HCEC 1CT (cell line): ENCODE results near the gene ZNF865.

Source experiments
- DNase-seq: peaks from one replicate; pipeline ENCODE4 v3.0.0-alpha.2; 2017

Gene ZNF865

GRCh38 chr19:55609326-55609725, 3.9 kb downstream of the ZNF865 start:
- no peak for DNase-seq

DNA sequence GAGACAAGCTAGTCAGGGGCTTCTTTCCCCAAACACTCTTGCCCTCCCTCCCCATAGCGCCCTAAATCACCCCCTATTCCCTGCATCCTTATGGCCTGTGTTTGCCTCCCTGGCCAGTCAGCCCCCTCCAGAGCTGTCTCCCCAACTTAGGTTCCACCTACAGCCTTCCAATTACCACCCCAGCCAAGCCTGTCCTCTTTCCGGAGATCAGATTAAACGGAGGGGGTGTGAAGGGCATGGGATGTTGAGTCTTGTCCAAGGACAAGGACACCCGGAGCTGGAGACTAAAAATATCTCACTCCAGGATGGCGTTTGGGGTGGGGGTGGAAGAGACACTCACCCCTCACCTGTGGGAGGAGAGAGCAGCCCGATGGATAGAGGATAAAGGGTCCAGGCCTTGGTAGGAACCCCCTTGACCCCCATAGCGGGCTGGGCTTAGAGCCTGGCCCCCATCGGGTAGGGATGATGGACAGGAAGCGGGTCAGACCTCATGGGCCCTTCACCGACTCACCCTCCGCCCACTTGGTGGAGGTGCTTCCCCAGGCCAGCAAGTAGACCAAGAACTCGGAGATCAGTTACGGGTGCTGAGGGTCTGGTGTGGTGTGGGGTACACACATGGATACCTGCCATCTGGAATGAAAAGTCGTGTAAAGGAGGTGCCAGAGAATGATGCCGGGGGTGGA, 6.0 kb downstream of the ZNF865 start:
- no peak for DNase-seq

DNA sequence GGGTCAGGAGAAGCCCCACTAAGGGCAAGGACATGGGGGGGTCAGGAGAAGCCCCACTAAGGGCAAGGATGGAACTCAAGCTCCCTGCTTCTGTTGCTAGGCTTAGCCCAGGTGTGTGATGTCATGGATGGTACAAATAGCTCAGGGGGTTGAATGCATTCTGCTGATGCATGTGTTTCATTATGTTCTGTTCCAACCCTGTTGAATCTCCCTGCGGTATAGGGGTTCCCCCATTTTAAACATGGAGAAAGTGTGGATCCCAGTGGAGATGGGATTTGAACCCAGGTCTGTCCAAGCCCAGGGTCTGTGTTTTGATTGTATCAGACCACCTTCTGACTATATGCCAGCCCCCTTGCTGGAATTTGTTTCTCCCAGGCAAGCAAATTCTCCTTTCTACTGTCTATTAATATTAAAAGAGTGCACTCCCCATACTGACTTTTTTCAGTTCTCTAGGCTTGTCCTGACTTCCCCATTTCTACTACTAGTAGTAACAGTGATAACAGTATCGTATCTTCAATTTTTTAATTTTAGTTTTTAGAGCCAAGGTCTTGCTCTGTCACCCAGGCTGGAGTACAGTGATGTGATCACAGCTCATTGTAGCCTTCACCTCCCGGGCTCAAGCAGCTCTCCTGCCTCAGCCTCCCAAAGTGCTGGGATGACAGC, 6.7 kb downstream of the ZNF865 start:
- DNase-seq = no peak

DNA sequence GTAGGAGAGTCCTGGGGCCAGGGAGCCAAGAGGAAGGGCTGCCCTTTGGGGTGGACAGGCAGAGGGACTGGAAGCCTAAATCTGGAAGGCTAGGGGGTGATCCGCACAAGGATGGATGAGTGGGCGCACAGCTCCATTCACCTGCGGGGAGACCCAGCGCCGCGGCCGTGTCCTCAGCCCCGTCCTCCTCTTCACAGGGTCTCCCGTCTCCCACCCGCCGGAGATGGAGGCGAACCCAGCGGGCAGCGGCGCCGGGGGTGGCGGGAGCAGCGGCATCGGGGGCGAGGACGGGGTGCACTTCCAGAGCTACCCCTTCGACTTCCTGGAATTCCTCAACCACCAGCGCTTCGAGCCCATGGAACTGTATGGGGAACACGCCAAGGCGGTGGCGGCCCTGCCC, 7.9 kb downstream of the ZNF865 start:
- DNase-seq = no peak

DNA sequence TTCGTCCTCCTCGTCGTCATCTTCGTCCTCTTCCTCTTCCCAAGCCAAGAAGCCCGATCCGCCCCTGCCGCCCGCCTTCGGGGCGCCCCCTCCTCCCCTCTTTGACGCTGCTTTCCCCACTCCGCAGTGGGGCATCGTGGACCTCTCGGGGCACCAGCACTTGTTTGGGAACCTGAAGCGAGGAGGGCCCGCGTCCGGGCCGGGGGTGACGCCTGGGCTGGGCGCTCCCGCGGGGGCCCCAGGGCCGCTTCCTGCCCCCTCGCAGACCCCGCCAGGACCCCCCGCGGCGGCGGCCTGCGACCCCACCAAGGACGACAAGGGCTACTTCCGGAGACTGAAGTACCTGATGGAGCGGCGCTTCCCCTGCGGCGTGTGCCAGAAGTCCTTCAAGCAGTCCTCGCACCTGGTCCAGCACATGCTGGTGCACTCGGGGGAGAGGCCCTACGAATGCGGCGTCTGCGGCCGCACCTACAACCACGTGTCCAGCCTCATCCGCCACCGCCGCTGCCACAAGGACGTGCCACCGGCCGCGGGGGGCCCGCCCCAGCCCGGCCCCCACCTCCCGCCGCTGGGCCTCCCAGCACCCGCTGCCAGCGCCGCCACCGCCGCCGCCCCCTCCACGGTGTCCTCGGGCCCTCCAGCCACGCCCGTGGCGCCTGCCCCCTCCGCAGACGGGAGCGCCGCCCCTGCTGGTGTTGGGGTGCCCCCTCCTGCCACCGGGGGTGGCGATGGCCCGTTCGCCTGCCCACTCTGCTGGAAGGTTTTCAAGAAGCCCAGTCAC, 8.7 kb downstream of the ZNF865 start:
- no peak for DNase-seq

GRCh38 chr19:55614711-55615542, 9.5 kb downstream of the ZNF865 start:
- no peak for DNase-seq

GRCh38 chr19:55615543-55616394, 10.3 kb downstream of the ZNF865 start:
- no peak for DNase-seq

GRCh38 chr19:55616395-55616875, 11.0 kb downstream of the ZNF865 start:
- DNase-seq = no peak

DNA sequence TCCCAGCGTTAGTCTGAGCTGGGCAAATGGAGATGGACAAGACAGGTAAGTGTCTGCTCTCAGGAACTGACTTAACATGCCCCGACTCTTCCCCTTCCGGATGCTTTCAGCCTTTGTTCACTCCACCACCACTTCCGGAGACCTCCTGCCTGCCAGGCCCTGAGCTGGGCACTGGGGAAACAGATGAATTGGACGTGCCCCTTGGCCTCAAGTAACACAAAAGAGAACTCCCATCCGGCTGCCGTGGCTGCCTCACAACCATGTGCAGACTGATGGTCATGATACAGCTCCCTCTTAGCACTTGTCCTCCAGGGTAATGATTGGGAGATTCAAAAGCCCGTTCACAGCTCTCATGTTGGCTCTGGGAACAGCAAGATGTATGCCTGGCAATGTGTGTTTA, 12.0 kb downstream of the ZNF865 start:
- no peak for DNase-seq

DNA sequence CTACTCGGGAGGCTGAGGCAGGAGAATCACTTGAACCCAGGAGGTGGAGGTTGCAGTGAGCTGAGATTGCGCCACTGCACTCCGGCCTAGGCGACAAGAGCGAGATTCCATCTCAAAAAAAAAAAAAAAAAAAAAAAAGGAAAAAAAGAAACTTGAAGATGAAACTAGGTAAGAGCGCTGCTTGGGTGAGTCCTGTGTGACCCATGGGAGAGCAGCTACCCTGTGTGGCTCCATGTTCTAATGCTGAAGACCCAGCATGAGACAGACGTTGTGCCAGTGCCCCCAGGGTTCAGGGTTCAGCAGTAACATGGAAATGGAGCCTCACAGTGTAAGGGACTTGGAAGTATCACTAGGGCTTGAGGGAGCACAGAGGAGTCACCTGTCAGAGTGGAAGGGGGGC, 13.0 kb downstream of the ZNF865 start:
- no peak for DNase-seq

- DNase-seq = peak; percentile 18
Measured at GRCh38 chr19:55619286-55619685, 13.8 kb downstream of the ZNF865 start.

- DNase-seq = no peak
Measured at GRCh38 chr19:55620410-55621204, 15.2 kb downstream of the ZNF865 start.

GRCh38 chr19:55621205-55621672, 15.8 kb downstream of the ZNF865 start:
- DNase-seq = no peak

- no peak for DNase-seq
Measured at GRCh38 chr19:55621673-55622231, 16.3 kb downstream of the ZNF865 start.

GRCh38 chr19:55622242-55622969, 17.0 kb downstream of the ZNF865 start:
- DNase-seq = no peak

DNA sequence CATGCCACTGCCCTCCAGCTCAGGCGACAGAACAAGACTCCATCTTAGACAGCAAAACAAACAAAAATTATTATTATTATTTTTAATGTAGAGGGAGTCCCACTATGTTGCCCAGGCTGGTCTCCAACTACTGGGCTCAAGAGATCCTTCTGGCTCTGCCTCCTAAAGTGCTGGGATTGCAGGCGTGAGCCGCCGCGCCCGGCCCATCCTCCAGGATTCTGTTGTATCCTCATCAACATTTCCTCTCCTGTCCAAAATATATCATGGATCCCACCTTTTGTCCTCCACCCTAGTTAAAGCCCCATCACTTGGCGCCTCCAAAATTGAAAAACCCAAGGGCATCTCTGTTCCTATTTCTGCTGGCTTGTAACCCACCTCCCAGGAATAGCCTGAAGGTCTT, 17.7 kb downstream of the ZNF865 start:
- DNase-seq = no peak

GRCh38 chr19:55623561-55623960, 18.1 kb downstream of the ZNF865 start:
- DNase-seq = no peak

DNA sequence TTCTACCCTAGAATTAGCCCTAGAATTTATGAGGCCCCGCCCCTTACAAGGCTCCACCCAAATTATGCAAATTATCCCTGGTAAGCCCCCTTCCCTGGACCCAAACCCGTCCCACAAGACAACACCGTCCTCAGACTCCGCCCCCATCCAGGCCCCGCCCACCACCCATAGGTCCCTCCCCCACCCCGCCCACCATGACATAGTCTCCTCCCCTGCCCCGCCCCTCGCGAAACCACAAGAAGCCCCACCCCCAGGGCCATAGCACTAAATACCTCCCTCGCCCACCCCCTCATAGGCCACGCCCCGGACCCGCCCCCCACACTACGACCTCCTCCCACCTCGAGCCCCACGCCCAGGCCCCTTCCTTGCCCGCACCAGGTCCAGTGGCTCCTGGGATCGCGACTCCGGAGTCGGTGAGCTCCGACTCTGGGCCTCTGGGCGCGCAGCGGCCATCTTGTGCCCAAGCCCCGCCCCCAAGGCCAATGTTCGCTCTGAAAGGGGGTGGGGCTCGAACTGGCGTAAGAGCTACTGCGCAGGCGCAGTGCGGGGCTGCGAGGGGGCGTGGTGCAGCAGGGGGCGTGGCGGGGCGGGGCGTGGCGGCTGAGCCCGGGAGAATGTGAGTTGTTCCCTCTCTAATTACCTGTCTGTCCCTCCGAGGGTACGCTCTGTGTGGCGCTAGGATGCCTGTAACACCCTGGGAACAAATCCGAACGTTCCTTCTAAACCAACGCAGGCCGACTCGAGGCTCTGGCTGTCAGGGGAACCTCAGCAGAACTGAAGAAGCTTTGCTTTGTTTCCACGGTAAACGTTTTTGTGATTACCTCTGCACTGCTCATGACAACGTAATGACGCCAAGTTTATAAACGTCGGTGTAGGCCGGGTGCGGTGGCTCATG, 18.9 kb downstream of the ZNF865 start, which contains the start of gene ZNF784:
TSS of gene ZNF784 (minus strand) at position 458 of the 895 bp plus-strand sequence. CDS start at position 453, 5 bp downstream.
- DNase-seq = peak; percentile 86

DNA sequence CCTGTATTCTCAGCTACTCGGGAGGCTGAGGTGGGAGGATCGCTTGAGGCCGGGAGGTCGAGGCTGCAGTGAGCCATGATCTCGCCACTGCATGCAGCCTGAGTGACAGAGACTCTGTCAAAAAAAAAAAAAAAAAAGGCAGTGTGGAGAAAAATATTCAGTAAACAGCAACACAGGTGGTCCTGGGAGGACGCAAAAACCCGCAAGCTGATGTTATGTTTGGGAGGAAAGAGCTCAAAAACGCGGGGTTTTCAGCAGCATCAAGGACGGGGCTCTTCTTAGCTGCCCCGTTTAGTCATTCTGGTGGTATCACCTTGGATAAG, 19.5 kb downstream of the ZNF865 start:
- DNase-seq = no peak
